Tongue (tissue), 2 donors: Measurements from ENCODE around the gene ARHGAP44. TPM values are rescaled to one million over a fixed set of nuclear protein-coding genes. Genes with fewer than 3 reads are reported as not detected.
A peak's percentile ranks its signal among the peaks of the same experiment; 100 is the strongest.
"Not testable (repeated sequence)": the region's sequence is repeated elsewhere in the genome, so short reads cannot be mapped to it uniquely, and the experiment has no call there.

Experiments
- DNase-seq: peaks from one replicate; pipeline ENCODE4 v3.0.0-alpha.2; 2015
- total RNA-seq: library from RNA; depleted of rRNA; stranded (reverse); fragments of >200 nt; gene quantifications from one replicate; pipeline ENCODE4 v1.2.3, GENCODE V29; 2014

Gene ARHGAP44
- total RNA-seq, 1 donor from 2014 or later = 3.4 TPM

DNA sequence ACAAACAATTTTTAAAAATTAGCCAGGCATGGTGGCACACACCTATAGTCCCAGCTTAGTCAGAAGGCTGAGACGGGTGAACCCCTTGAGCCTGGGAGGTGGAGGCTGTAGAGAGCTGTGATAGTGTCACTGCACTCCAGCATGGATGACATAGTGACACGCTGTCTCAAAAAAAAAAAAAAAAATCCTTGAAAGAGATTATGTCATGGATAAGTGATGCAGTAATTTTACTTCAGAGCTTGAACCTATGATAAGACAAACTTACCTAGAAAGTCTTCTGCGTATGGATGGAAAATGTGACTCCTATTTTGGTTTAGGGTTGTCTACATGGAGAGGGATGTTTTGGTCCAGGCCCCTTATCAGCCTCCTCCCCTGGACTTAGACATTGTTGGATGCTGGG lies 176.7 kb downstream of the ARHGAP44 start:
- no peak for DNase-seq

DNA sequence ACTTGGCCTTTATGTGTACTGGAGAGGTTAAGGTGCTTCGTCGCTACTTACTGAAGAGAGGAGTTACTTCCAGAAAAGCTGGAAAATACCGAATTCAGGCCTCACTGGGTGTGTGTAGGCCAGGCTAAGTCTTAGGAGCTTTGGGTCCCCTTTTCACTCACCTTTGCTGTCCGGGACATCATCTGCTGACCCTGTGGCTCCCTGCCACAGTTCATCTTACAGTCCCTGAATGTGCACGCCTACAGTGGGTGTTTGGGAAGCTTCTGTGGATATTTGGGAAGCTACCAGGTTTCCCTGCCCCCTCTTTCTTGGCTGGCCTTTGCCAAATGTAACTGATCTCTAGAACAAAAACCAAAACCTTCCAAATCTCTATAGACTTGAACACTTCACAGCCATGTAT lies 177.1 kb downstream of the ARHGAP44 start:
- no peak for DNase-seq

DNA sequence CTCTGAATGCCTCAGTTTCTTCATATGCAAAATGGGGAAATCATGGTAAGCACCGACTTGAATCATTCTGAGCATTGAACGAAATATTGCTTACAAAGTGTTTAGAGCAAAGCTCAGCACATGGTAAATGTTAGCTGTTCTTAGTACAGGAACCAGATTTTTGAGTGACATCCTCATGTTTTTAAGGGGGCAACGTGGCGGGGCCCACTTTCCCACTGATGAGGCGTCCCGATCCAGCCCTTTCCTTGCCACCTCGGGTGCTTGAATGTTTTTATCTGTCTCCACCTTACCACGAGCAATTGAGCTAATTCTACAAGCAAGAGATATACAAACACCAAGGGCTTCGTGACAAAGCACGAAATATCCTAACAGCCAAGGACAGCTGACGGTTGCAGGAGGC lies 178.7 kb downstream of the ARHGAP44 start:
- DNase-seq = no peak

DNA sequence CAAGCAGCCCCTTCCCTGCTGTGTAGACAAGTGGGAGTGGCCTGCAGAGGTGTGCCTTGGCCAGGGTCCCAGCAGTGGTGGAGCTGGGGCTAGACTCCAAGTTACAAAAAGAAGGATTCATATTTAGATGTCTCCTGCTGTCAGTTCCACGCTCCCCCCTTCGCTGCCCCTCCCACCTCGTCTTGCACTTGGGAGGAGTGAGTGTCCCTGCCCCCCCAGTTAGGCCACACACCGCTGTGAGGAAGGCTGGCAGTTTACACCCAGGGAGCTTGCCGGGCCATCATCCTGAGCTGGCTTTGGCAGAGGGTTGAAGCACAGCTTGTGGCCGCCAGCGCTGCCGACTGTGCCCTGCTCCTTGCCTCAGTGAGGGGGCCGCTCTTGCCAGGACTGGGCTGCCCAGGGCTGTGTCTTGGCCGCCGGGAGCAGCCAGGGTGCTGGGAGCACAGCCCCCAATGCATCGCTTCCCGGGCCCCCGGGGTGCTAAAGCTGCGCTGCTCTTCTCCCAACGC lies 184.3 kb downstream of the ARHGAP44 start:
- peak; percentile 38 for DNase-seq

DNA sequence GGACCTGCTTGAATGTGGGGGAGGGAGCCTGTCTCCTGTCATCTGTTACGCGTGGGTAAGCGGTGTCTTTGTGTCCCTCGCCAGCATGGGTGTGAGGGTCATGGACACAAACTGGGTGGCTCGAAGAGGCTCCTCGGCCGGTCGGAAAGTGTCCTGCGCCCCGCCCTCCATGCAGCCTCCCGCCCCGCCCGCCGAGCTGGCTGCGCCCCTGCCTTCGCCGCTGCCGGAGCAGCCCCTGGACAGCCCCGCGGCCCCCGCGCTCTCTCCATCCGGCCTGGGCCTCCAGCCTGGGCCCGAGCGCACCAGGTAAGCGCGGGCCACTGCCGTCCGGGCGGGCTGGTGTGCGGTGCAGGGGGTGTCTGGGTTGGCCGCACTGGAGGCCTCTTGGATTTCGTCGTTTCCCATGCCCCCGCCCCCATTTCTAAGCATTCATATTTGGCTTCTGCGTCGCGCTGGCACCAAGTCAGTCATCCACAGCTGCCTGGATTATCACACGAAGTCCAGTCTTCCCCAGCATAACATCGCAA lies 184.8 kb downstream of the ARHGAP44 start:
- peak; percentile 80 for DNase-seq

GRCh38 chr17:12977008-12977751 lies 187.9 kb downstream of the ARHGAP44 start:
- DNase-seq = no peak

DNA sequence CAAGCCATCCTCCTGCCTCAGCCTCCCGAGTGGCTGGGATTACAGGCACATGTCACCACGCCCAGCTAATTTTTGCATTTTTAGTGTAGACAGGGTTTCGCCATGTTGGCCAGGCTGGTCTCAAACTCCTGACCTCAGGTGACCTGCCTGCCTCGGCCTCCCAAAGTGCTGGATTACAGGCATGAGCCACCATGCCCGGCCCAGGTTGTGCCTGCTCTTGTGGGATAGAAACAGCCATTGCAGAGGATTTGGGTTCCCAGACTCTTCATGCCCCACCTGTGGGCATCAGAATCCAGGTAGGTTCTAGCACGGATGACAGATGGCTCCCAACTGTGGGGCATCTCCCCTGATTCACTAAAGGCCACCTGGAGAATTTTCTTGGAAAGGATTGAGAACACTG lies 189.5 kb downstream of the ARHGAP44 start:
- not testable (repeated sequence) for DNase-seq

DNA sequence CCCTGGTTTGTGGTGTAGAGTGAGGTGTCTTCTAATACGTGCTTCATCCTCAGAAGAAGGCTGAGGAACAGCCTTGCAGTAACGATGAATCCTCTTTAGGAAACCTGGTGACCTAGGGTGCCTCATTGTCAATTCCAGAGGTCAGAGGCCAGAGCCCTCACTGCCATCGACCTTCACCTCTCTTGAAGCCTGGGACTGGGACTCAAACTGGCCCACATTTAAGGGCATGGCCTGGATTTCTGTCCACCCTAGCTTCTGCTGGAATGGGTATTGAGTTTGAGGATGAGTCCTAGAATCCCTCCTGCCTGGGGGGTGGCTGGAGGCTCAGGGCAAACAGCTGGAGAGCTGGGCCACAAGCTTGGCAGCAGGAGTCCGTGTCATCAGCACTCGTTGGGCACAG lies 189.9 kb downstream of the ARHGAP44 start:
- no peak for DNase-seq

DNA sequence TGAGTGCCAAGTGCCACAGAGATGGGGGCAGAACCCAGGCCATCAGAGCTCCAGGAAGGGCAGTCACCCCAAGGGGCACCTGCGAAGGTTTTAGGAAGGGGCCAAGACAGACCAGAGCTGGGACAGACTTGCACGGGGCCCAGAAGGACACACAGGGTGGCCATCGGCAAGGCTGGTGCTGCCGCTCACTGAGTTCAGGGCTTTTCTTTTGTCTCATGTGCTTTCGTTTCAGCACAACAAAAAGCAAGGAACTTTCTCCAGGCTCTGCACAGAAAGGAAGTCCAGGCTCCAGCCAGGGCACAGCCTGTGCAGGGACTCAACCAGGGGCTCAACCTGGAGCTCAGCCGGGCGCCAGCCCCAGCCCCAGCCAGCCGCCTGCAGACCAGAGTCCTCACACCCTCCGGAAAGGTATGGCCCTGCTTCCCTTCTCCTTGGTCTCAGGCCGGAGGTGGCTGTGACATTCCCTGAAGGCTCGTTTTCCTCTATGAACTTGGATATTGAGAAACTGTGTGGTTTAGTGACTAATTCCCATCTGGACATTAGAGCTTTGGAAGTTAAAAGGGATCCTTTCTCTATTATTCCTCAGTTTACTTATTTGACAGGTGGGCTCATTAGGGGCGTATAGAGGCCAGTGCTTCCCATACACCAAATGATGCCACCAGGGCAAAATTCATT lies 190.7 kb downstream of the ARHGAP44 start:
- no peak for DNase-seq

- DNase-seq = no peak
Observed at GRCh38 chr17:12982224-12982623, 192.9 kb downstream of the ARHGAP44 start.

- peak; percentile 88 for DNase-seq
Observed at GRCh38 chr17:12983991-12984884, 194.9 kb downstream of the ARHGAP44 start.

DNA sequence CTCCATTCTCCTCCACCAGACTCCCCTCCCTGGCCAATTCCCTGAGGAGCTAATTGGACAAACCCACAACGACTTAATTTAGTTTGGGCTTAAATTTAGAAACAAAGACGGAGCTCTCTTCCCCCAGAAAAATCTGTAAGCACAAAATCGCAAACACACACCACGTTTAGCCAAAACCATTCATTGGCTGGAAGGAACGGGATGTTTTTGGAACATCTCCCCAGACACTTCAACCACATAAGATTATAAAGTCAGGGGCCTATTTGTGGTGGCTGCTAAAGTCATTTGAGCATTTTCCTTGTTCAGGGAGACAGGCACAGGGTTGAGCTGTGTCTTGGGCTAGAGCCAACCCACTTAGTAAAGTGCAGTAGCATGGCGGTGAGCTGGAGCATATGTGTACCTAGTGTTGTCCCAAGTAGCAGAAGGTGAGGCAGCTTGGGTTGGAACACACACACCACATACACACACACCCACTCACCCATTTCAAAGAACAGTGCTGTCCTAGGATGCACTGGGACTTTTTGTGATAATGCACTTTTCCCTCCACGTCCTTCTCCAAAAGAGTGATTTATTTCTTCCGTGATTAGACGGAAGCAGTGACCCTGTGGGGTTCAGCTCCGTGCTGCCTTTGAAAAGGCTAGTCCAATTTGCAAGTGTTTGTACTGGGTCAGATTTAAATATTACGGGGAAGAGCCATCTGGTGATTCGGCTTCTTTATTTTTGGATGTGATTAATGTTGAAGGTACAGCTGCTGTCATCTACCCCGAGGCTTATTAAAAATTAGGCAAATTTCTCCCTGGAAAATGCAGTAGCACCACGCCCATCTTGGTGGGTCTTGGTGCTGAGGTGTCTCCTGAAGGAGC lies 196.4 kb downstream of the ARHGAP44 start:
- DNase-seq = peak; percentile 57

DNA sequence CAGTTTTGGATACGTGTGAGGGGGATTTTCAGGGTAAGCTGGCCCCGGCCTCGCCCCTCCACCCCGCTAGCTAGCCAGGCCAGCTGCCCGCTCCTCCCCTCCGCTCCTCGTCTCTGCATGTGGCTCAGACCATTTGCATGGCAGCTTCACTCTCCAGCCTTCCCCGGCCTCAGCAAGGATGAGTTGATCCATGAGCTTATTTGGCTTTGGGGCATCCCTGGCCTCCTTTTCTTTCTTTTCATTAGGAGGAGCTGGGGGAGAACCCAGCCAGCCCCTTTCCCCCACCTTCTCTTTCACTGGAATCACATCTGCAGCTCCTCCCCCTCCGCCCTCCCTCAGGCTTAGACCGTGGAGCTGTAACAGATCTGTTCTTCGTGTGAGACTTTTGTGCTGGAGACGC lies 197.8 kb downstream of the ARHGAP44 start:
- DNase-seq = no peak

DNA sequence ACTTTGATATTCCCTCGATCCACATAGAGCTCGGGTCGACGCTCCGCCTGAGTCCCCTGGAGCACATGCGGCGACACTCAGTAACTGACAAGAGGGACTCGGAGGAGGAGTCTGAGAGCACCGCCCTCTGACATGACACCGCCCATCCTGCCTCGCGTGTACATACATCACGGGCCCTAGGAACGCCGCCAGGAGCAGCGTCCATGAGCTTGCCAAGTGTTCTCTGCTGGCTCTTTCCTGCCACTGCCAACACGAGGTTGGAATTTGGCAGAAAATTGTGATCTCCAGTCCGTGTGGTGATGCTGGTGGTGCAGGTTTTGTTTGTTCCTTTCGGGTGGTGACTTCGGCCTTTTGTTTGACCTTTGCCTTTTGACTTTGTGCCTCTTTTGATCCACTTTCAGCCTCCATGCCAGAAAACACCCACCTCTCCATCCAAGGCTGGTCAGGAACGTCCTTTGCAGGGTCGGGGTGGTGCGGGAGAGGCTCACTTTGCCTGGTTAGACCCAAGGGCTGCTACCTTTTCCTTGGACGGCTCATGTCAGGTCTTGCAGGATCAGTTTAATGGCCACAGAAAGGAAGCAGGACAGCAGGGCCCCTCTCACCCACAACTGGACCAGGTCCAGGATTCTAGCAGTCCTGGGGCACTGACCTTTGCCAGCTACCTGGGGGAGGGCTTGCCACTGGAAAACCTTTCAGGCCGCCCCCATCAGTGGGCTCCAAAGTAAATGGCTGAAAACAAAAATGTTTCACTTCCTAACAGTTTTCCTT lies 200.9 kb downstream of the ARHGAP44 start:
- no peak for DNase-seq

DNA sequence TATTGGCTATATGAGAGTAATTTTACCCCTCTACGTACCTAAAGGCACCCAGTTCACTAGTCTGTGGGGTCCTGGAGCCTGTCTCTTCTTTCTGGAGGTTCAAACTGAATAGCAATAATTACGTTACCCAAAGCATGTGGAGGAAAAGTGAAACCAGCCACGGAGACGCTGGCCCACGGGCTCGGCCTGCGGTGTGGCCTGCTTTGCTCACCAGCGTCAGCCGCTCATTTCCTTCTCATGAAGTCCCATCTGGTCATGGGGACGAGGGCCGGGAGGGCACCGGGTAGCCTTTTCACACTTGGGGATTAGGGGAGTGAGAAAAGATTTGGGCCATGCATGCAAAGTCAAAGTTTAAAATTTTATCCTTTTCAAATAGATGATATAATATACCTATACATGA lies 201.6 kb downstream of the ARHGAP44 start:
- DNase-seq = no peak

DNA sequence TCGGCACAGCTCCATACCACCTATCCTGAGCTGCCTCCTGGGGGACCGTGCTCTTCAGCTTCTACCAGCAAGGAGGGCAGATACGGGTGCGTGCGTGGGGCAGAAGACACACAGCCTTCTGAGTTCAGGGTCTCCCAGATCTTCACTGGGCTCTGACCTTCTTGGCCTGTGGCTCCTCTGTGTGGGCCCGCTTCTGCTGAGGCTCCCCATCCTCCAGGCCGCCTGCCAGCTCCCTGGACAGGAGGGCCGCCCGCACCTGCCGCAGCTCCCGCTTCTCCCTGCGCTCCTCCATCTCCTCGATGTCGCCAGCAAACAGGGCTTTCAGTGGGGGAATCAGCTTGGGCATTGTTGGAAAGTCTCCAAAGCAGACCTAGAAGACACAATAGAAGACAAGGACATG lies 203.4 kb downstream of the ARHGAP44 start:
- no peak for DNase-seq

DNA sequence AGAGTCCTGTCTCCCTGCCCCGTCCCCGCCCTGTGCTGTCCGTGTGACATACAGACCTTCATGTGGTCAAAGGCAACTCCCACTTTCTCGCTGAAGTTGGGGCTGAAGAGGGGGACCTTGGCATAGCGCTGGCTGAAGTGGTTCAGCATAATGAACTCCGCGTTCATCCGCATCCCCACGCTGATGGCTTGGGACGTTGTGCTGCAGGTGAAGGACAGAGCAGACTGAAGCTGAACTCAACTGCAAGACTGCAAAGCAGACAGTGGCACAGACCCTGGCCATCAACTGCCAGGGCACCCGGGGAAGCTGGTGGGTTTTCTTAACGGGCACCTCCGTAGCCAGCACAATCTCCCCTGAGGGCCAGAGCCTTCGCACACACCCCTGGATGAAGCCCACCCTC lies 204.3 kb downstream of the ARHGAP44 start:
- DNase-seq = no peak

- DNase-seq = no peak
Observed at GRCh38 chr17:12994341-12995074, 205.2 kb downstream of the ARHGAP44 start.

DNA sequence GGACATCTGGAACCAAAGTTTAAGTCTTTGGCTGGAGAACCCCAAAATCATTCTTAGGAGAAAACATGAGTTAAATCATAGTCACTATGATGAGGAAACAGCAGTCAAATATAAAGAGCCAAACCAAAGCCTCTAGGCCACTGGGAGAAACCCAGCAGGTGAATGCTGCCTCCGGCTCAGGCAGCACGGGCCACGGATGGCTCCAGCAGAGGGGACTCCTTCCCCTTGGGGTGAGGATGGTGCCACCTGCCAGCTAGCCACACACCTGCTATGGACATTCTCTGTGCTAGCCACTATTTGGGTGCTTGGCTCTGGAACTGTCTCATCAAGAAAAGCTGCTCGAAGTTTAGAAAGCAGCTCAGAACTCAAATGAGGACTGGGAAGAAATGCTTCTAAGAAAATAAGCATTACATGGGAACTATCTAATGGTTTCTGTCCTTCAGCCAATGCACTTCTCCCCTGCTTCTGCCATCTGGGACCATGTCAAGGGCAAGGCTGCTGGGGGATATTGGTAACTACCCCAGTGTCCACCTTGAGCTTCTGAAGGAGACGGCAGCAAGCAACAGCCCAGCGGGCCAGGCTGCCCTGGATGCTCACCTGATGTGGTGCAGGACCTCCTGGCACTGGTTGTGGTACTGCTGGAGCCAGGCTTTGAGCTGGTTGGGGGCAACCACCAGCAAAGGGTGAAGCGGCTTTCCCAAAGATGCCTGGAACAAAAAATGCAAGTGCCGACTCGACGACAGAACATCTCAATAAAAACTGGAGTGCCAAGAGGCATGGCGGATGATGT lies 206.0 kb downstream of the ARHGAP44 start:
- DNase-seq = no peak
